IPS-NIHi7 (cell line): Measurements from ENCODE around the gene KIDINS220.

Source experiments
- DNase-seq: peaks from one replicate; pipeline ENCODE4 v3.0.0; 2012; ENCODE audit warnings: mixed read lengths; ENCODE audit errors: extremely low spot score

Gene KIDINS220

DNA sequence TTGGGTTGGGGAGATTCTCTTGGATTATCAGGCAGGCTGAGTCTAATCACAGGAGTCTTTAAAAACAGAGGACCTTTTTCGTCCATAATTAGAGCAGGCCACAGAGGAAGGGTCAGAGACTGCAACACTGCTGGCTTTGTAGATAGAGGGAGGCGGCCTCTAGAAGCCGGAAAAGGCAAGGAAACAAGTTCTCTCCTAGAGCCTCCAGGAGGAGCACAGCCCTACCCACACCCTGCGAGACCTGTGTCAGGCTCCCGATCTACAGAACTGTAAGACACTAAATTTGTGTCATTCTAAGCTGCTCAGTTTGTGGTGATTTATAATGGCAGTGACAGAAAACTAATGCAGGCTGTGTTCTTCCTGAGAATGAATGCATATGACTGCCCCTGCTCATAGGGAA is 140.2 kb downstream of the KIDINS220 start:
- no peak for DNase-seq

DNA sequence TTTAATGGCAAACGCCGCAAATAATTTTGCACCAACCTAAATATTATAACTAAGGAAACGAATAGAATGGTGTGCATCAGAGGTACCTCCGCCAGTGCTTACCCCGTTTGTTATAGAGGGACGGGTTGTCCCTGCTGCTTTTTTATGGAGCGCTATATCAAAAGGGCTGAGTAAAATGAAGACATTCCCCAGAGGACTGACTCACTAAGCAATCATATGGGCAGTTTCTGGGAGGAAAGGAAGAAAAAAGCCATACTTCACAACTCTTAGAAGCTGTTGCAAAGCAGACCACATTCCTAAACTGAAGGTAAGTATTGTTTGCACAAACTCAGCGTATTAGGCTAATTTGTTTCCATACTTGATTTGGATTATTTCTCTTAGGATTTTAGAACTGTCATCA is 142.7 kb downstream of the KIDINS220 start:
- DNase-seq: no peak

DNA sequence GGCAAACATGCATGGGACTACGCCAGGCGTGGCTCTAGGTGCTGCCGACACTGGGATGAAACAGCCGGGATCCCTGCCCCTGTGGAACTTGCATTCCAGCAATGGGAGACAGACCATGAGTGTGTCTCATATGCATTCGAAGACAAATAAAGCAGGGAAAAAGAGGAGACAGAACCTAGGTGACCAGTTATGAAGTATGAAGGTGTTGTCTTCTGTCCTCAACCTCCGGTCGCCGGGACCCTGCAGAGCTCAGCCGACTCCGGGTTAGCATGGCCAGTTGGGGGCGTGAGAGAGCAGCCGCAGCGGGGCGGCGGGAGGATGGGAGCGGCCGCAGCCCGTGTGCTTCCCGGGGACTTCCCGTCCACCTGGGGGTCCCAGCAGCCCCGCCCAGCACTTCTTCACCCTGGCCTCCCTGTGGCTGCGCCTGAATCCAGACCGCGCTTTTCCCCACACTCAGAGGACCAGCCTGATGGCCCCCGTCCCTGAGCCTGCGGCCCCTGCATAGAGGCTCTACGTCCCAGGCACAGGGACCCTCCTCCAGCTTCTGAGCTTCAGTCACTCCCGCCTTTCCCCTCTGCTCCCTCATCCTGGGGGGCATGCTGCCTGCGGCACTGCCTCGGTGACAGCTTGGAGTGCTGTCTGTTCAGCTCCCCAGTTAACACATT is 144.1 kb downstream of the KIDINS220 start:
- peak; percentile 73 for DNase-seq

DNA sequence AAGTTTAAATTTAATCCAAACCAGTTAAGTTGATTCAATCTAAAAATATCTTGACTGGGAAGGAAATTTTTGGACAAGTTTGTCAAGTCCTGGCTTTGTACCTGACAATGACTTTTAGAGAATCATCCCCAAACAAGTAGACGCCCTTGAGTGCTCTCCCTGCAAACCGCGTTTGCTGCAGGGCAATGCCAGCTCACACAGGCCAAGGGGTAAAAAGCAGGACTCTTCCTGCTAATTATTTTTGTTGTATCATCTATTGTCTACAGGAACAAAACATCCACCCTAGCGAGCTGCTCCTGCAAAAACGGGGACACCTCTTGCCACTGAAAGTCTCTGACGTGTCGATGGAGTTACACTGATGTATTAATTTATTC is 144.6 kb downstream of the KIDINS220 start:
- no peak for DNase-seq

DNA sequence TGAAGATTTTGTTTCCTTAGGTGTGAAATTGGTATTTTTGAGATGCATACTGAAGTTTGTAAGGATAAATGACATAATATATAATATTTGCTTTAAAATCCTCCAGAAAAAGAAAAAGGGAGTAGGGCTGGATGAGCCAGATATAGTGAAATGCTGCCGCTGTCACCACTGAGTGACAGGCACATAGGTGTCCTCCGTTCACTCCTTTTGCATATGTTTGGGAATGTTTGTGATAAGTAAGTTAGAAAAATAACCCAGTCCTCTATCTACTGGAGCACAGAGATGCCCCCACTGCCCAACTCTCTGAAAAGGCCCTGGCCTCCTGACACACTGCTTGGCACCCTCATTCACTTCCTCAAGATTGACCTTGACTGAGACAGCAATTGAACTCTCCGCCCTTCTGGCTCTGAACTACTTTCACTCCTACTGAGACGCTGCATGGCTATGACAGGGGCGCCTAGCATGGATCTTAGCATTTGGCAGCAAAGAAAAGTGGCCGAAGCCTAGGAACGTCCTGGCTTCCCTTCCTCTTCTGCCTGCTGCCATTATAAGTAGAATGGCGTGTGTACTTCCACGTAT is 145.5 kb downstream of the KIDINS220 start:
- no peak for DNase-seq

DNA sequence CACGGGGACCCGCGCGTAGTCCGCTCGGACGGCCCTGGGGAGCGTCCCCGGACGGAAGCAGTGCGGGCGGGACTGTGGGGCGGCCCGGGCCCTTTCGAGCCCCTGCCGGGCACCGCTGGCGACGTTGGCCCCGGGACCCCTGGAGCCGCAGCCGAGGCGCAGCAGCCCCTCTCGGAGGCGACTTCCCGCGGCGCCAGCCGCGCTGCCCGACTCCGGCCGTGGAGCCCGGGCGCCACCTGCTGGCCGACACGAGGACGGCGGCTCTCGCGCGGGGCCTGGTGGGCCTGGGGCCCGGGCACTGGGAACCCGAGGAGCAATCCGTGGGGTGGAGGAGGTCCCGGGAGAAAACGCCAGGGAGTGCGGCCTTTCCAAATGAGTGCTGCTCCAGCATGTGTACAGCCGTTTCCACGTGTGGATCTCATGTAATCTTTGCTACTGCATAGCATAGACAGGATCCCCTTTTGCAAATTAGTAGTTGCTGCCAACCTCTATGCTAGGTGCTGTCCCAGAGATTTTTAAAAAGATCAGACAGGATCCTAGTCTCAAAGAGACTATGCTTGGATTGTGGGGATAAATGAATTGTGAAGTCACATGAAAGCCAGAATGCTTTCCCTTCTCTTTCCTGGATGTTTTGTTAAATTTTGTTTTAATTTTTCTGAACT is 151.6 kb downstream of the KIDINS220 start:
- DNase-seq: peak; percentile 79

DNA sequence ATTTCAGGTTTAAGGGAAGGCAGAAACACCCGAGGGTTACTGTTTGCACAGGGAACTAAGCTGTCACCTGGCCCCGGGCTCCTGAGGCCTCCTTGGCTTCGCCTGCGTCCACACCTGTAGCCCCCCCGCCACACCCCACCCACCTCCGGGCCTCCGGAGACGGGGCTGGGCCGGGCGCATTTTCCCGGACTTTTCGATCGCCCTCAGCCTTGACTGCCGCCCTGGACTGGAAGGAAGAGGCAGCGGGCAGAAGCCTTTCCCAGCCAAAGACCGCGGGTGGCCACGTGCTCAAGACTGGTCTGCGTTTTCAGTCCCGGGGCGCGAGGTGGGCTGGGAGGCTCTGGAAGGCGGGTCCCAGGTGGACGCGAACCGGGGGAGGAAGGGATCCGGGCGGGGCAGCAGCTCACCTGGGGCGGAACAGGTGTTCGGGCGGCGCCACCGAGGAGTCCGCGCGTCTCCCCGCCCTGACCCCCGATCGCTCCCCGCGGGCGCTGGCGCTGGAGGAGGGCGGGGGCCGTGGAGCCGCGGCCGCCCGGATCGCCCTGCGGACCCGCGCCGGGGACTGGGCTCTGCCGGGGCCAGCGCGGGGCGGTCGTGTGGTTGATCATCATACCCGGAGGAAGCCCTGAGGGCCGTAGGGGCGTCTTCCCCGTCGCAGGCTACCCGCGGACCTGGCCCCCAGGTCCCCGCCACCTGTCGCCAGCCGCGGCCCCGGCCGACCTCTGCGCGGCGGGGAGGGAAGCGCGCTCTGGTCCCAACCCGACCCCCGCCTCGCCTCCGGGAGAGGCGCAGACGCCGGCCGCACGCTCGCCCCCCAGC is 152.3 kb downstream of the KIDINS220 start:
- DNase-seq: peak; percentile 45

DNA sequence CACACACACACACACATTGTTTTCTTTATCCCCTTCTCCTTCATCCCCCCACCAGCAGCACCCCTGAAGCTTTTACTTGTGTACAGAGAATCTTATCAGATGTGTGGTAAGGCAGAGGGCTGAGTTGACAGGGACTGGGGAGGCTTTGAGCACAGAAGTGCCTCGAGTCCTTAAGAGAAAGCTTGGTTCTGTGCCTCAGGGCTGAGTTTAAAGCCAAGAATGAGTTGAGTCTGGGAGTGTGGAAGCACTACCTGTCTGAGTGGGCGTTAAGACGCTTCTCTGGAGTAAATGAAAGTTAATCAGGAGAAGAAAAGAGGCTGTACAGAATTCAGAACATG is 152.9 kb downstream of the KIDINS220 start:
- no peak for DNase-seq

DNA sequence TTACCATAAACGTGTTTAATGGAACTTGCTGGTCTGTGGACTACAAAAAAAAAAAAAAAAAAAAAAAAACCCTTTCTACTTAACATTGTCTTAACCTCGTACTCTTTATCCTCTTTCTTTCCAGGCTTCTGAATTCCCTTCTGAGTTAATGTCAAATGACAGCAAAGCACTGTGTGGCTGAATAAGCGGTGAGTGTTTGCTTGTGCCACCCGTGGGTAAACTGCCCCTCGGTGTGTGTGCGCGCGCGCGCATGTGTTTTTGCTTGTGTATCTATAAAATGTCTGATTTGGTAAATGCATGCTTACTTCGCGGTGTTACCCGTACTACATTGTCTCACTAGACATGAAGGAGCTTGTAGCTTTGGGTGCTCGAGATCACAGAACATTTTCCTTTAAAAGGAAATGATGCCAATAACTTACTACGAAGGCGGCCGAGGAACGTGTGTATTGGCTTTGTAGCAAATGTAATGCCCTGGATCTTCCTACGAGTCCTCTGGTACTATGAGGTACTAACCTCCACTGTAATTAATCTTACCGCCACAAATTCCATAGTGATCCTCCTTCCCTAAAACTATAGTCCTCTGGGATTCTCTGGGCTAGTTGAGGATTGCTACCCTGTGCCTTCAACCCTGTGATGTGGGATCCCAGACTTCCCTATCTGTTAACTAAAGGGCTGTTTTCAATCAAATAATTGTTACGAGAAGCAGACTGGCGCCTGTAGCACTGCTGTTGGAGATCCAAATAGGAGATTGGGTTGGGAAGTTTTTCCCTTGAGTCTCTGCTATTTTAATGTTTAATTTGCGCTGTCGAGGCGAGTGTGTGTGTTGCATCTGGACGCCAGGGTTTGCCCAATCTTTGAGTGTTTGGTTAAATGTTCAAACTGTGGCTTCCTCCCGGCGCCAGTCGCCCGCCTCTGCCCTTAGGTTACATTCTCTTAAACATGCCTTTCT is 154.4 kb downstream of the KIDINS220 start:
- no peak for DNase-seq

DNA sequence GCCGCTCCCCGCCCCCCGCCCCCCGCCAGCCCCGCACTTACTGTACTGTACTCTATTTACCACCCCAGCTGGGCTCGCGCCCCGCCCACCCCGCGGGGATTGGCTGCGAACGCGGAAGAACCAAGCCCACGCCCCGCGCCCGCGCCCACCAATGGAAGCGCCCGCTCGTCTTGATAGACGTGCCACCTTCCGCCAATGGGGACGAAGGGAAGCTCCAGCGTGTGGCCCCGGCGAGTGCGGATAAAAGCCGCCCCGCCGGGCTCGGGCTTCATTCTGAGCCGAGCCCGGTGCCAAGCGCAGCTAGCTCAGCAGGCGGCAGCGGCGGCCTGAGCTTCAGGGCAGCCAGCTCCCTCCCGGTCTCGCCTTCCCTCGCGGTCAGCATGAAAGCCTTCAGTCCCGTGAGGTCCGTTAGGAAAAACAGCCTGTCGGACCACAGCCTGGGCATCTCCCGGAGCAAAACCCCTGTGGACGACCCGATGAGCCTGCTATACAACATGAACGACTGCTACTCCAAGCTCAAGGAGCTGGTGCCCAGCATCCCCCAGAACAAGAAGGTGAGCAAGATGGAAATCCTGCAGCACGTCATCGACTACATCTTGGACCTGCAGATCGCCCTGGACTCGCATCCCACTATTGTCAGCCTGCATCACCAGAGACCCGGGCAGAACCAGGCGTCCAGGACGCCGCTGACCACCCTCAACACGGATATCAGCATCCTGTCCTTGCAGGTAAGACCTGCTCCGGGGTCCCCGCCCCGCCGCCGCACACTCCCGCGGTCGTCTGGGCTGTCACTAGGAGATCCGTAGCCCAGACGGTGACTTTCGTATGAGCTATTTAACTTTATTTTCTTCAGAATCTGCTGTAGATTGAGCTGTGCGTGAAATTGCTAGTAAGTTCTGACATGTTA is 155.4 kb downstream of the KIDINS220 start, which contains the start of gene ID2:
ID2 (plus strand) TSS at position 271 of the 907 bp plus-strand sequence; CDS start at position 381, 110 bp downstream.
- peak; percentile 95 for DNase-seq

DNA sequence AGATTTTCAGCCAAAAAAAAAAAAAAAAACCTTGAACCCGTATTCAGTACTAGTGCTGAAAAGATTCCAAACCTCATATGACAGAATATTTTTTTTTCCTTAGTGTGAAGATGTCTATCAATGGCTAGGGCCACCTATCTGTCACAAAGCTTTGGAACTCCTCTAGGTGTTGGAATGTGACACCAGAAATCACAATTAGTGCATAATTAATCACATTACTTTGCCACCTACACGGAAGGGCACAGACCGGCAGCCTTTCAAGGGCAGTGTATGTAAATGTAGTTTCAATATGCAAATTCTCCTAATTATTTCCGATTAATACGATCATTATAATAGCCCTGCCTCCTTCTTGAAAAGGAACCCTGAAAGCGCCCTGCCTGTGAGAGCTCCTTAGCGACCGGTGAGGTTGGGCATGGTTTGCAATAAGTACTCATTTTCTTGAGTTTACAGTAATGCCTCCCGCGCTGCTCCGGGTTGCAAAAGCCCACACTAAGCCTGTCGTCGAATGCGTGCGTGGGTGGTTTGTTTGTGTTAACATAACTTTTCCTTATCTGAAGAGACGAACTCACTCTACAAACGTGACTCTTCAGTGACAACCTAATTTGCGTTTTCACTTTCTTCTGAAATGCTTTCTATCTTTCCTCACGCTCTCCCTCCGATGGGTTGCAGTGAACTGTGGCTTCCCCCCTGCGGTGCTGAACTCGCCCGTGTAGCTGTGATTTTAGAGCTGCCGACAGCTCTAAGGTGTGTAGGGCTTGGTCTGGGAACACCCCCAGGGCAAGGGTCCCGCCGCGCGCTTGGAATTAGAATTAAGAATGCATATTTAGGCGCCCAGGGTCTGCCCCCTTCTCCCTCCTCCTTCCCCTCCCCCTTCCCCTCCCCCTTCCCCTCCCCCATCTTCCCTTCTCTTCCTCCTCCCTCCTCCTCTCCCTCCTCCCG is 156.3 kb downstream of the KIDINS220 start:
- no peak for DNase-seq

DNA sequence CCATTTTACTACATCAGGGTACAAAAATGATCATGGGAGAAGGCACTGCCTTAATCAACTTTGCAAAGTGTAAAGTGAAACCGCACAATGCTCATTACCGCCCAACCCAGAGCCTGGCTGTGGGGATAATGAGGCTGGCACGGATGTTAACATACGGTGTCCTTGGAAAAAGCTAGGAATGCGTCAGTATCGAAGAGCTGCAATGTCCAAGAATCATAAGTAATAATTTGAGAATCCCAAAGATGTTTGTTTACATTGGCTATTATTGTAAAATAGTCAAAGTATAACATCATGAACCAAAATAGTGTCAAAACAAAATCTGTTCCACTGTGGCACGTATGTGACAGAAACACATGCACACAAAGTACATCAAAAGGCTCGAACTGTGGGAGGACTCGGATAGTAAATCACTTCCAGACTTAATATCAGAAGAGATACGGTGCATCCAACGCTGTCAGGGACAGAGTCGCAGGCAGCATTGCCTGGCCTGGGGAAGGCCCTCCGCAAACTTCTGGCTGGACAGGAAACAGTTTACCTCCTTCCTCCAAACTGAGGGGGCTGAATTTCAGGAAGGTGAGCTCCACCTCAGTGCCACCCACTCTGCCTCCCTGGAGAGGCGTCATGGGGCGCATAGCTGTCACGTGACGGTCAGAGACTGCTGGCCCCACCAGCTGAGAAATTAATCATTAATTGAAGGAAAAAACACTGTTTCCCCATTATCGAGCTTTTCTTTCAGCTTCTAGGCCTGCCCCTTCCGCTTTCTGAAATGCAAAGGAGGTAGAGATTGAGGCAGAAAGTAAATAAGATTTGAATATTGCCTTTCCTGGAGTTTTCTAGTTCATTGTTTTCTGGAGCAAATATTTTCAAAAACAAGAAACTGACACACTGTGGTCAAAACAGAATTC is 157.3 kb downstream of the KIDINS220 start:
- no peak for DNase-seq

DNA sequence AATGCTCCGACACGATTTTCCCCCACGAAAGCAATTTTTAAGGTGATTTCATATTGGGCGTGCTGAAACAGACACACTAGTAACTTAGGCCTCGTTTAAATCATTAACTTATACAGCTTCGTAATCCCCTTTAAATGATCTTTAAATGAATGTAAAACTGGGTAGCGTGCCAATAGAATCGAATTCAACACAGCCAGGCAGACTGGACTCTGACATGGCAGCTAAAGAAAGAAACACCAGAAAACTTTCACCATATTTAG is 157.9 kb downstream of the KIDINS220 start:
- DNase-seq: no peak
